ENCODE measurements around the gene TRAM2. TPM values are rescaled to one million over a fixed set of nuclear protein-coding genes. Genes with fewer than 3 reads are reported as not detected.
A peak's percentile ranks its signal among the peaks of the same experiment; 100 is the strongest.

Gene TRAM2
- total RNA-seq, 1 donor, result 196 TPM

DNA sequence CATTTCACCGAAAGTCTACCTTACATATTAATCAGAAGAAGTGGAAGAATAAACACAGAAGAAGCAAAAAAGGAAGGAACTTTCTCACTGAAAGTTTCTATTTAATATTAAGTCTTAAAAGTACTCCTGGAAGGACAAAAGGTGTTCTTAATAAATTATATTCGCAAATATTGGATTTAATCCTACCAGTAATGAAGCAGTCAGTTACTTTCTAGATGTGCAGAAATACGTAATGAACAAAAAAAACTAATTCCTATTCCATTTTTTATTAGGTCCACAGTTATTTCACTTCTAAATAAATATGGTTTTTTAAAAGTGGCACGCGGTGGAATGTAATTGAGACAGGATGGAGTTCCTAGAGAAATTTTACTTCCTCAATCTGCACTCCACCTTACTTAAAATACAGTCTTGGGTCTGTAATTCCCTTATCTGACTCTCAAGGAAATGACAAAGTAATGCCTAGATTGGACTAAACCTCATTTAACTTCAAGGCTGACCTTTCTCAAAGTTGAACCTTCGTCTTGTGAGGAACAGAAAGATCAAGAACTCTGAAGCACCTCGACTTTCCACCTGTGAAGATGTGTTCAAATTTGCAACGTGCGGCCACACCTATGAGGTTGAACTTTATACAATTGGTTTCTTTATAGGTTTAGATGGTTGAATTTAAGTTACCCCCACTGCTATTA, 1.1 kb upstream of the TRAM2 start:
- TF ChIP-seq, protein P1, sequence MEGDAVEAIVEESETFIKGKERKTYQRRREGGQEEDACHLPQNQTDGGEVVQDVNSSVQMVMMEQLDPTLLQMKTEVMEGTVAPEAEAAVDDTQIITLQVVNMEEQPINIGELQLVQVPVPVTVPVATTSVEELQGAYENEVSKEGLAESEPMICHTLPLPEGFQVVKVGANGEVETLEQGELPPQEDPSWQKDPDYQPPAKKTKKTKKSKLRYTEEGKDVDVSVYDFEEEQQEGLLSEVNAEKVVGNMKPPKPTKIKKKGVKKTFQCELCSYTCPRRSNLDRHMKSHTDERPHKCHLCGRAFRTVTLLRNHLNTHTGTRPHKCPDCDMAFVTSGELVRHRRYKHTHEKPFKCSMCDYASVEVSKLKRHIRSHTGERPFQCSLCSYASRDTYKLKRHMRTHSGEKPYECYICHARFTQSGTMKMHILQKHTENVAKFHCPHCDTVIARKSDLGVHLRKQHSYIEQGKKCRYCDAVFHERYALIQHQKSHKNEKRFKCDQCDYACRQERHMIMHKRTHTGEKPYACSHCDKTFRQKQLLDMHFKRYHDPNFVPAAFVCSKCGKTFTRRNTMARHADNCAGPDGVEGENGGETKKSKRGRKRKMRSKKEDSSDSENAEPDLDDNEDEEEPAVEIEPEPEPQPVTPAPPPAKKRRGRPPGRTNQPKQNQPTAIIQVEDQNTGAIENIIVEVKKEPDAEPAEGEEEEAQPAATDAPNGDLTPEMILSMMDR (IDR thresholded peaks at IDR 0.05; ENCODE audit: insufficient read depth, low read depth, low read length), result no peak
- peak overlapping the region; percentile 67 for H3K4me3 ChIP-seq (ENCODE audit: low read depth, low read length)
- no peak for DNase-seq (ENCODE audit: low read depth)

DNA sequence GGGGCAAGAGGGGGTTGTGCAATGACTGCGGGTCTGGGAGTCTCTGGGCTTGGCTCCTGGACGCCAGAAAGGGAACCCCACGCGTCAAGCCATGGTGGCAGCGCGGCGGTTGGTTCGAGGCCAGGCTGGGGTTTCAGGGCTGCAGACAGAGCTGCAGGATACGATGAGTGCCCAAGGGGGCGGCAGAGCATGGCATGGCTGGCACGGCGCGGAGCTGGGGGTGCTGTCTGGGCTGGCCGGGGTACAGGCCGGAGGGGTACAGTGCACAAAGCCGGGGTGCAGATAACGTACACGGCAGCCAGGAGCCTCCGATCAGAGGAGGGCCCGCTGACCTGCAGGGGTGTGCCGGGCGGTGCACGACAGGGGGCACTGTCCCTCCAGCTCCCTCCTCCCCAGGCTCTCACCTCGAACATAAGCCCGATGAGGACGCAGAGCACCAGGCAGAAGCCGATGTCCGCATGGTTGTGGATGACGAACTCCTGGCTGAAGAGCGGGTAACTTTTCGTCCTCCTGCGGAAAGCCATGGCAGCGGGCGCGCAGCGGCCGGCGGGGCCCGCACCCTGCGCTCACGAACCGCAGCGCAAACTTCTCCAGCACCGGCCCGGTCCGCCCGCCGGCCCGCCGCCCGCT, 353 bp downstream of the TRAM2 start:
- TF ChIP-seq, protein P1 (IDR thresholded peaks at IDR 0.05; ENCODE audit: insufficient read depth, low read depth, low read length), result peak; percentile 61
- DNase-seq (ENCODE audit: low read depth), result peak; percentile 84

DNA sequence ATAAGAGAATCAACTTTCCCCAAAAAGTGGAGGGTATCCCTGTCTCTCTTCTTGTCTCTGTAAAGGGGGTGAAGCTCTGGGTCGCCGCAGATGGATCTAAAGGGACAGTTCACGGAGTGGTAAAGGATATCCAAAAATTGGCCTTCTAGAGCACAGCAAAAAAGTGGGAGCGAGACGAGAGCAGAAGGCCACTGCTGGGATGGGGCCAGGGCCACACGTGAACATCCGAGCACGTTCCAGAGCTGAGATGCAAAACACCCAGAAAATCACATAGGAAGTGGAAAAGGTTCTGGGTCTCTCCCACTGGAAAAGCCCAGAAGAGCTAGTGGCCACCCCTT, 837 bp downstream of the TRAM2 start:
- peak overlapping the region; percentile 86 for H3K4me3 ChIP-seq (ENCODE audit: low read depth, low read length)
- peak; percentile 69 for DNase-seq (ENCODE audit: low read depth)
- TF ChIP-seq, protein P1 (IDR thresholded peaks at IDR 0.05; ENCODE audit: insufficient read depth, low read depth, low read length), result no peak

More for the DNA sequence above, 353 bp downstream of the TRAM2 start:
- H3K4me3 ChIP-seq (ENCODE audit: low read depth, low read length), result peak overlapping the region; percentile 86

DNA sequence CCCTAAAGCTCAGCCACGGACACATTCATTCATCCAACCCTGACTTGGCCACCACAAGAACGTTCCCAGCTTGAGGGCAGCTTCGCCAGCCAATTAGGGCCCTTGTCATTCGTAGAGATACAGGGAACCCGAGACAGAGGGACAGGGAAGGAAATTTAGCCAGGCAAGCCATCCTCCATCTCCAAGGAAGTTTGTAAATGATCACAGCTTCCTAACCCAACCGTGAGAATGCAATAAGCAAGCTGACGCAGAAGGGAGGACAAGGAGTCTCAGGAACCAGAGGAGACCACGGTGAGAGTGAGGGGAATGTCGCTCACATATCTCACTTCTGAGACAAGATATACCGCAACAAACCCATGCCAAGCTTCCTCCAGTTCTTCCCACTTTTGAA, 1.4 kb downstream of the TRAM2 start:
- TF ChIP-seq, protein P1 (IDR thresholded peaks at IDR 0.05; ENCODE audit: insufficient read depth, low read depth, low read length), result no peak
- peak overlapping the region; percentile 86 for H3K4me3 ChIP-seq (ENCODE audit: low read depth, low read length)
- DNase-seq (ENCODE audit: low read depth), result peak; percentile 51

DNA sequence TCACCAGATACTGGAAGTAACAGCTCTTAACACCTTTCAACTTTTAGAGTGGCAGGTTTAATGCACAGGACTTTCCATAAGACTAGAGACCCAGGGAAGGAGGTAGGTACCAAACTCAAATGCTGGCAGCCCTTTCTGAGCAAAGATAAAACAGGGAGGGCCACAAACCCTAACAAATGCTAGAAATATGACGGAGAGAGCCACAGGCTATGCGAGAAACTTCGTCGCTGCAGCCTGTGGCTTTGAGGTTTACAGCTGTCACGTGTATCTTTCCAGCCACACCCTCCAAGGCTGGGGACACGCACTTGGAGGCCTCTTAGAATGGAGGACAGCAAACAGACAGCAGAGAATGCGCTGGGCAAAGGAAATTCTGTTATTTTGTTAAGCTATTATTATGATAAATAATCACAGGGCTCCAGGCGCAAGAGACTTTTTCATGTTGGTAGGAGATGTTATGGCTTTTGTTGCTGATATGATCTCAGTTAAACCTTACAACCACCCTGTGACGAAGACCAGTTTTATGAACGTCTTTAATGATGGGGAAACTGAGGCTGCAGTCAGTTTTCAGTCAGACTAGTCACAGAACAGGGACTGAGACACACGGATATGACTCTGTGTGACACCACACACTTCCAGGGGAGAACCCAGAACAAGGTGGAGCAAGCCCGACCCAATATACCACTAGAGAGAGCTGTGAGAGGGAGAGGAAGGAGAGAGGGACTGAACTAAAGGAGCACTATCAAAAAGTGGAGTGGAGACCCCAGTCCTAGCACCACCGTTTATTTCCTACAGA, 2.0 kb downstream of the TRAM2 start:
- peak overlapping the region; percentile 86 for H3K4me3 ChIP-seq (ENCODE audit: low read depth, low read length)
- TF ChIP-seq, protein P1 (IDR thresholded peaks at IDR 0.05; ENCODE audit: insufficient read depth, low read depth, low read length), result no peak
- peak; percentile 76 for DNase-seq (ENCODE audit: low read depth)

DNA sequence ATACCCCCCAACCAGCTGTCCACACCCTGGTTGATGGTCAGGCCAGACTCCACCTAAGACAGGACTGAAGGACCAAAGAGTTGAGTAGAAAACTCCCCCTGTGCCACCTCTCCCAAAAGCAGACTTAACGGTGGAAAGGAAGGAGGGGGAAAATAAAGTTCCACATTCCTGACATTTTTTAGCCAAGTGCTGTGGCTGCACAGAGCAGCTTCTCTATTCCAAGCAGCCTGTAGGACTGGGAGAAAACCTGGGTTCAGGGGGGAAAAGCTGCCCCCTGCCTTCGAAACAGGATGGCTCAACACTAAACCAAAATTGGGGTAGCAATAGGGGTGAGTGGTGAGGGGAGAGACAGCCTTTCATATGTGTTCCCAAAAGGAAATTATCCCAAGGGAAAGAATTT, 3.6 kb downstream of the TRAM2 start:
- TF ChIP-seq, protein P1 (IDR thresholded peaks at IDR 0.05; ENCODE audit: insufficient read depth, low read depth, low read length), result peak; percentile 31
- DNase-seq (ENCODE audit: low read depth), result peak; percentile 33

More for the DNA sequence above, 3.6 kb downstream of the TRAM2 start:
- peak overlapping the region; percentile 86 for H3K4me3 ChIP-seq (ENCODE audit: low read depth, low read length)

Data from fibroblast of villous mesenchyme (primary cell).